Regular cardiac myocyte (primary cell): ENCODE results near the gene GSE1. TPM values are rescaled to one million over a fixed set of nuclear protein-coding genes. Genes with fewer than 3 reads are reported as not detected.

Source experiments
- total RNA-seq: library from RNA; depleted of rRNA; stranded (reverse); fragments of >200 nt; gene quantifications from 2 replicates; pipeline ENCODE4 v1.2.3, GENCODE V29; 2014

Gene GSE1
- 13.6 and 18.3 TPM in 2 replicates for total RNA-seq

GRCh38 chr16:85612801-85613603 is at the start of gene GSE1:
TSS of gene GSE1 (plus strand) at chr16:85613322. CDS start at chr16:85613392, 70 bp downstream.

GRCh38 chr16:85688586-85689284 is 75.6 kb downstream of the GSE1 start, which contains the start of gene GINS2:
TSS of gene GINS2 (minus strand) at chr16:85688954. CDS start at chr16:85688898, 56 bp downstream.

Other genes with a start within 250 kb of the GSE1 start
- 1.4 and 17.1 TPM in 2 replicates for gene GINS2, start 75.6 kb downstream of the GSE1 start, total RNA-seq
- 3.4 and 12.3 TPM in 2 replicates for gene C16orf74, start 137.8 kb downstream of the GSE1 start, total RNA-seq
- 16.9 and 29.3 TPM in 2 replicates for gene EMC8, start 186.2 kb downstream of the GSE1 start, total RNA-seq
- gene COX4I1, start 186.4 kb downstream of the GSE1 start, total RNA-seq: 392 and 464 TPM in 2 replicates